WI38 (cell line): ENCODE data around the gene ANKMY1.

ENCODE experiments used
- H3K4me3 ChIP-seq: 2 replicates; pipeline ENCODE4 v1.5.1; 2011; ENCODE audit warnings: low read depth, mild to moderate bottlenecking, control low read depth, low read length
- TF ChIP-seq, protein P1 (sequence below): IDR thresholded peaks from 2 replicates; pipeline ENCODE4 v1.5.1; 2012; ENCODE audit warnings: low read depth, mild to moderate bottlenecking, control low read depth, low read length

Gene ANKMY1

GRCh38 chr2:240569523-240569997, 11.8 kb upstream of the ANKMY1 start:
- peak overlapping the region; percentile 65 for H3K4me3 ChIP-seq
- TF ChIP-seq, protein P1, sequence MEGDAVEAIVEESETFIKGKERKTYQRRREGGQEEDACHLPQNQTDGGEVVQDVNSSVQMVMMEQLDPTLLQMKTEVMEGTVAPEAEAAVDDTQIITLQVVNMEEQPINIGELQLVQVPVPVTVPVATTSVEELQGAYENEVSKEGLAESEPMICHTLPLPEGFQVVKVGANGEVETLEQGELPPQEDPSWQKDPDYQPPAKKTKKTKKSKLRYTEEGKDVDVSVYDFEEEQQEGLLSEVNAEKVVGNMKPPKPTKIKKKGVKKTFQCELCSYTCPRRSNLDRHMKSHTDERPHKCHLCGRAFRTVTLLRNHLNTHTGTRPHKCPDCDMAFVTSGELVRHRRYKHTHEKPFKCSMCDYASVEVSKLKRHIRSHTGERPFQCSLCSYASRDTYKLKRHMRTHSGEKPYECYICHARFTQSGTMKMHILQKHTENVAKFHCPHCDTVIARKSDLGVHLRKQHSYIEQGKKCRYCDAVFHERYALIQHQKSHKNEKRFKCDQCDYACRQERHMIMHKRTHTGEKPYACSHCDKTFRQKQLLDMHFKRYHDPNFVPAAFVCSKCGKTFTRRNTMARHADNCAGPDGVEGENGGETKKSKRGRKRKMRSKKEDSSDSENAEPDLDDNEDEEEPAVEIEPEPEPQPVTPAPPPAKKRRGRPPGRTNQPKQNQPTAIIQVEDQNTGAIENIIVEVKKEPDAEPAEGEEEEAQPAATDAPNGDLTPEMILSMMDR, result no peak

DNA sequence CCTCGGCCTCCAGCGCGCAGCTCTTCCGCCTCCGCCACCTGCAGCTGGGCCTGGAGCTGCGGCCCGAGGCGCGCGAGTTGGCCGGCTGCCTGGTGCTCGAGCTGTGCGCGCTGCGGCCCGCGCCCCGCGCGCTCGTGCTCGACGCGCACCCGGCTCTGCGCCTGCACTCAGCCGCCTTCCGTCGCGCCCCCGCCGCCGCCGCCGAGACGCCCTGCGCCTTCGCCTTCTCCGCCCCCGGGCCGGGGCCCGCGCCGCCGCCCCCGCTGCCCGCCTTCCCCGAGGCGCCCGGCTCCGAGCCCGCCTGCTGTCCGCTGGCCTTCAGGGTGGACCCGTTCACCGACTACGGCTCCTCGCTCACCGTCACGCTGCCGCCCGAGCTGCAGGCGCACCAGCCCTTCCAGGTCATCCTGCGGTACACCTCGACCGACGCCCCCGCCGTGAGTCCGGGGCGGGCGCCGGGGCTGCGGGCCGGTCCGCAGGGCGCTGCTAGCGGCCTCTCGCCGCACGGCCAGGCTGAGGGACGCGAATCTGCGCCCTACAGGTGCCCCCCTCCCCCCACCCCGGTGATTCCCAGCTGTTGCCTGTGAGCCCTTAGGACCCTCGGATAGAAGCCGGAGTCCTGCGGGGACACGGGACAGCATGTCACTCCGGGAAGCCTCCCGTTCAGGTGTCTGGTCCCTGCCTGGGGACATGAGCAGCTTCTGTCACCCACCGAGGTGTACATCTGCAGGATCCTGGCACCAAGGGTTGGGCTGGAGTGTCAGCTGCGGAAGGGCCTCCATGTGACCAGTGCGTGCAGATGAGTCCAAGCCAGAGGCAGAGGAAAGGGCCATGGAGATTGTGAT, 11.1 kb upstream of the ANKMY1 start:
- H3K4me3 ChIP-seq, result peak overlapping the region; percentile 65
- TF ChIP-seq, protein P1, result no peak

- H3K4me3 ChIP-seq, result peak within 1 kb of the TSS; percentile 72
- TF ChIP-seq, protein P1, result no peak
These were observed 10.3 kb upstream of the ANKMY1 start, which contains the start of gene RNPEPL1 for GRCh38 chr2:240567872-240568677. TSS of gene RNPEPL1 (plus strand) at chr2:240568484. CDS start at chr2:240568587, 103 bp downstream.

DNA sequence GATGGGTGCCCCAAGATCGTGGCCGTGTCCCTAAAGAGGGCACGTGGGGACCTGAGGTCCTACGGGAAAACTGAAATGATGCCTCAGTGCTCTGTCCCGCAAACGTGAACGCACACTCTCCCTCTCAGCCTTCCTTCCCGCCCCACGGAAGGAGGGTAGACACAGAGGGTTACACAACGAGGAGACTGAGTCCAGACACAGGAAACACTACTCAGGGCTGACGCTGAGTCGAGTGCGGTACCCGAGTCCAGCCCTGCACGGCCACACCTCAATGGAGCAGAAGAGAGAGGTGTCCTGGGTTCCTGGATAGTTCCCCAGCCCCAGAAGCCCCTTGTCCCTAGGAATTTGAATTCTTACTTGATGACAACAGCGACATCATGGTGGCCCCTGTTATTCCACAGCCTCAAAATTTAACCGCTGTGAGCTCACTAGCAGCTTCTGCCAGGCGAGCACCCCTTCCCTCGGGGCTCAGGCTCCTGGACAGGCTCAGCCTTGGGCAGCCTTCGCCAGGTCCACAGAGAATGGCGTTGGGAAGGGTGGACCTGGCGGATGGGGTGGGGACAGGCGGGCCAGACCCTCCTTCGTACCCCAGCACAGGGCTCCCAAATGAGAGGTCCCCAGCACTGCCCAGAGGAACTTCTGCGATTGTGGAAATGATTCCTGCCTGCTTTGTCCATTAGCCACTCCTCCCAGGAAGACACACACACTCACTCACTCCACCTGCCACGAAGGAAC, 9.5 kb upstream of the ANKMY1 start:
- TF ChIP-seq, protein P1, result no peak
- peak overlapping the region; percentile 72 for H3K4me3 ChIP-seq

- peak overlapping the region; percentile 12; the same call in 1 of the 2 replicates for H3K4me3 ChIP-seq
- TF ChIP-seq, protein P1, result peak; percentile 56
These were observed 8.7 kb upstream of the ANKMY1 start for GRCh38 chr2:240566203-240567136.
